GM18951 (cell line): ENCODE results near the gene AJAP1.

Experiments used
- POLR2A ChIP-seq: IDR thresholded peaks from 4 replicates; pipeline ENCODE4 v1.6.1; 2011; ENCODE audit warnings: mild to moderate bottlenecking; ENCODE audit not compliant: insufficient read length, insufficient read depth; ENCODE audit errors: extremely low read depth
- in situ Hi-C: fragments of 300-500 bp; cut with MboI; formaldehyde crosslinking; loops from one replicate; pipeline ENCODE4 v1.12.0; 2022; ENCODE audit warnings: low sequenced_read_pairs, mixed read lengths, inconsistent platforms; ENCODE audit not compliant: unreplicated experiment

The AJAP1 gene

GRCh38 chr1:4769516-4770280 is 115.3 kb downstream of the AJAP1 start:
- TF ChIP-seq POLR2A: no peak
- in situ Hi-C loops: no loop called here

- in situ Hi-C loops: no loop called here
- no peak for TF ChIP-seq POLR2A
These were observed 116.3 kb downstream of the AJAP1 start for GRCh38 chr1:4770713-4771112.

GRCh38 chr1:4771267-4771666 is 116.9 kb downstream of the AJAP1 start:
- in situ Hi-C loops: no loop called here

GRCh38 chr1:4771721-4772120 is 117.3 kb downstream of the AJAP1 start:
- in situ Hi-C loops: no loop called here
- TF ChIP-seq POLR2A: no peak

More at GRCh38 chr1:4771267-4771666, 116.9 kb downstream of the AJAP1 start:
- no peak for TF ChIP-seq POLR2A

GRCh38 chr1:4772294-4773010 is 118.0 kb downstream of the AJAP1 start:
- in situ Hi-C loops: no loop called here

GRCh38 chr1:4773226-4773625 is 118.8 kb downstream of the AJAP1 start:
- in situ Hi-C loops: no loop called here
- no peak for TF ChIP-seq POLR2A

More at GRCh38 chr1:4772294-4773010, 118.0 kb downstream of the AJAP1 start:
- TF ChIP-seq POLR2A: no peak

GRCh38 chr1:4775506-4775905 is 121.1 kb downstream of the AJAP1 start:
- no peak for TF ChIP-seq POLR2A
- in situ Hi-C loops: no loop called here

- TF ChIP-seq POLR2A: no peak
- in situ Hi-C loops: no loop called here
These were observed 123.6 kb downstream of the AJAP1 start for GRCh38 chr1:4778056-4778455.

GRCh38 chr1:4781646-4782045 is 127.2 kb downstream of the AJAP1 start:
- in situ Hi-C loops: no loop called here

GRCh38 chr1:4784761-4785160 is 130.4 kb downstream of the AJAP1 start:
- in situ Hi-C loops: no loop called here
- TF ChIP-seq POLR2A: no peak

More at GRCh38 chr1:4781646-4782045, 127.2 kb downstream of the AJAP1 start:
- TF ChIP-seq POLR2A: no peak

- in situ Hi-C loops: no loop called here
- TF ChIP-seq POLR2A: no peak
These were observed 131.6 kb downstream of the AJAP1 start for GRCh38 chr1:4786055-4786454.

GRCh38 chr1:4787551-4787950 is 133.1 kb downstream of the AJAP1 start:
- in situ Hi-C loops: no loop called here

GRCh38 chr1:4792565-4792964 is 138.2 kb downstream of the AJAP1 start:
- in situ Hi-C loops: no loop called here
- TF ChIP-seq POLR2A: no peak

More at GRCh38 chr1:4787551-4787950, 133.1 kb downstream of the AJAP1 start:
- no peak for TF ChIP-seq POLR2A
